Measurements from ENCODE around the gene RTN4. TPM values are rescaled to one million over a fixed set of nuclear protein-coding genes. Genes with fewer than 3 reads are reported as not detected.

The RTN4 gene
- polyA plus RNA-seq, 3 donors, result 111 to 163 (median 158) TPM

DNA sequence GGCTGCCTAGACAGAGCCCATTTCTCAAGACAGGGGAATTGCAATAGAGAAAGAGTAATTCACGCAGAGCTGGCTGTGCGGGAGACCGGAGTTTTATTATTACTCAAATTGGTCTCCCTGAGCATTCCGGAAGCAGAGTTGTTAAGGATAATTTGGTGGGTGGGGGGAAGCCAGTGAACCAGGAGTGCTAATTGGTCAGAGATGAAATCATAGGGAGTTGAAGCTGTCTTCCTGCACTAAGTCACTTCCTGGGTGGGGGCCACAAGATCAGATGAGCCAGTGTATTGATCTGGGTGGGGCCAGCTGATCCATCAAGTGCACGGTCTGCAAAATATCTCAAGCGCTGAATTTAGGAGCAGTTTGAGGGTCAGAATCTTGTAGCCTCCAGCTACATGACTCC is 84.8 kb downstream of the RTN4 start:
- Histone ChIP-seq H3K4me3 (replicated peaks in 1 of 3; ENCODE audit: low read depth in 2 of 3, low read length in 3 of 3) (no peak overlapping the region), H3K36me3 (replicated peaks in 1 of 2; ENCODE audit: control insufficient read depth in 1 of 2, insufficient read depth in 2 of 2, low read length in 2 of 2) (peaks cover 6 to 27% of the 10 kb centered on the region in 2 donors), H3K9me3 (replicated peaks in 1 of 2; ENCODE audit: control insufficient read depth in 1 of 2, insufficient read depth in 1 of 2, low read length in 2 of 2) (no peaks in the 10 kb centered on the region), H4K20me1 (ENCODE audit: insufficient read depth, low read length) (peaks cover 36% of the 10 kb centered on the region), H3K4me2 (replicated peaks; ENCODE audit: extremely low read depth, low read length, poor library complexity, severe bottlenecking) (no peak overlapping the region), H2AFZ (ENCODE audit: insufficient read depth, low read depth, low read length, poor library complexity, severe bottlenecking) (no peak overlapping the region), H3K27ac (ENCODE audit: low read depth in 1 of 2, low read length in 2 of 2) (no peak overlapping the region), H3K9ac (ENCODE audit: insufficient read depth, low read length, poor library complexity, severe bottlenecking) (no peak overlapping the region), H3K4me1 (ENCODE audit: control insufficient read depth in 1 of 2, insufficient read depth in 2 of 2, low read length in 2 of 2) (no peaks in the 10 kb centered on the region), H3K27me3 (ENCODE audit: control insufficient read depth in 2 of 2, insufficient read depth in 2 of 2, low read length in 2 of 2) (no peaks in the 10 kb centered on the region), H3K79me2 (ENCODE audit: insufficient read depth, low read length) (no peaks in the 10 kb centered on the region)
- Mint-ChIP-seq H3K27ac (peak overlapping the region in 1 of 7 donors; percentile 80), H3K27me3 (ENCODE audit: low read depth in 3 of 3) (no peaks in the 10 kb centered on the region), H3K36me3 (peaks cover 28 to 29% of the 10 kb centered on the region in 2 donors), H3K4me1 (peaks cover 3% of the 10 kb centered on the region), H3K9me3 (peaks cover 0 to 2% (median 0%) of the 10 kb centered on the region in 7 donors), H3K4me3 (no peak overlapping the region)
- no peak for DNase-seq
- TF ChIP-seq, protein P1, sequence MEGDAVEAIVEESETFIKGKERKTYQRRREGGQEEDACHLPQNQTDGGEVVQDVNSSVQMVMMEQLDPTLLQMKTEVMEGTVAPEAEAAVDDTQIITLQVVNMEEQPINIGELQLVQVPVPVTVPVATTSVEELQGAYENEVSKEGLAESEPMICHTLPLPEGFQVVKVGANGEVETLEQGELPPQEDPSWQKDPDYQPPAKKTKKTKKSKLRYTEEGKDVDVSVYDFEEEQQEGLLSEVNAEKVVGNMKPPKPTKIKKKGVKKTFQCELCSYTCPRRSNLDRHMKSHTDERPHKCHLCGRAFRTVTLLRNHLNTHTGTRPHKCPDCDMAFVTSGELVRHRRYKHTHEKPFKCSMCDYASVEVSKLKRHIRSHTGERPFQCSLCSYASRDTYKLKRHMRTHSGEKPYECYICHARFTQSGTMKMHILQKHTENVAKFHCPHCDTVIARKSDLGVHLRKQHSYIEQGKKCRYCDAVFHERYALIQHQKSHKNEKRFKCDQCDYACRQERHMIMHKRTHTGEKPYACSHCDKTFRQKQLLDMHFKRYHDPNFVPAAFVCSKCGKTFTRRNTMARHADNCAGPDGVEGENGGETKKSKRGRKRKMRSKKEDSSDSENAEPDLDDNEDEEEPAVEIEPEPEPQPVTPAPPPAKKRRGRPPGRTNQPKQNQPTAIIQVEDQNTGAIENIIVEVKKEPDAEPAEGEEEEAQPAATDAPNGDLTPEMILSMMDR (IDR thresholded peaks at IDR 0.05), result no peak
- WGBS (ENCODE audit: insufficient coverage), result no CpG with 5 or more reads among the region's 6 CpGs
- intact Hi-C loops (cut with micrococcal nuclease), result no loop called here

DNA sequence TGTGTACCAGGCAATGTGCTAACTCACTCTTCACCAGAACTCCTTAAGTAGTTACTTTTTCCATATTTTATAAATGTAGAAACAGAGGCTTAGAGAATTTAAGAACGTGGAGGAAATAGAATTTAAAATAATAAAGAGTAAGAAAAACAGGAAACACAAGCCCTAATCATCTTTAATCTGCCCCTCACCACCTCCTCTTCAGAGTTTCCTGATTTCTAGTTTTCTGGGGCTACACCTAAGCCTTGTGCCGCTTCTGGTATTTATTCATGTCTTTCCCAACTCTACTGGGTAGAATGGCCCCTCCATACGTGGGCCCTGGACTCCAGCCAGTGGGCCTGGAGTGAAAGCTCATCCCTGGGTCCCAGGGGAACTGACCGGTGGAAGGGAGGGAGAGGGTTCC is 85.4 kb downstream of the RTN4 start:
- Histone ChIP-seq H3K9ac (ENCODE audit: insufficient read depth, low read length, poor library complexity, severe bottlenecking) (no peak overlapping the region), H3K4me1 (ENCODE audit: control insufficient read depth in 1 of 2, insufficient read depth in 2 of 2, low read length in 2 of 2) (no peaks in the 10 kb centered on the region), H3K79me2 (ENCODE audit: insufficient read depth, low read length) (no peaks in the 10 kb centered on the region), H3K27me3 (ENCODE audit: control insufficient read depth in 2 of 2, insufficient read depth in 2 of 2, low read length in 2 of 2) (no peaks in the 10 kb centered on the region), H3K4me2 (replicated peaks; ENCODE audit: extremely low read depth, low read length, poor library complexity, severe bottlenecking) (no peak overlapping the region), H4K20me1 (ENCODE audit: insufficient read depth, low read length) (peaks cover 31% of the 10 kb centered on the region), H3K4me3 (replicated peaks in 1 of 3; ENCODE audit: low read depth in 2 of 3, low read length in 3 of 3) (no peak overlapping the region), H3K27ac (ENCODE audit: low read depth in 1 of 2, low read length in 2 of 2) (no peak overlapping the region), H3K9me3 (replicated peaks in 1 of 2; ENCODE audit: control insufficient read depth in 1 of 2, insufficient read depth in 1 of 2, low read length in 2 of 2) (no peaks in the 10 kb centered on the region), H2AFZ (ENCODE audit: insufficient read depth, low read depth, low read length, poor library complexity, severe bottlenecking) (no peak overlapping the region), H3K36me3 (replicated peaks in 1 of 2; ENCODE audit: control insufficient read depth in 1 of 2, insufficient read depth in 2 of 2, low read length in 2 of 2) (peaks cover under 1 to 21% of the 10 kb centered on the region in 2 donors)
- Mint-ChIP-seq H3K36me3 (peaks cover 23 to 24% of the 10 kb centered on the region in 2 donors), H3K4me3 (no peak overlapping the region), H3K27me3 (ENCODE audit: low read depth in 3 of 3) (no peaks in the 10 kb centered on the region), H3K27ac (peak overlapping the region in 2 of 7 donors; percentile 27 to 36), H3K4me1 (peaks cover 3% of the 10 kb centered on the region), H3K9me3 (peaks cover 0 to 2% (median 0%) of the 10 kb centered on the region in 7 donors)
- intact Hi-C loops (cut with micrococcal nuclease), result no loop called here
- TF ChIP-seq, protein P1 (IDR thresholded peaks at IDR 0.05), result no peak
- WGBS (ENCODE audit: insufficient coverage), result no CpG with 5 or more reads among the region's 4 CpGs
- no peak for DNase-seq
